HG02885 (cell line): ENCODE results near the gene TP53I3.
A peak's percentile ranks its signal among the peaks of the same experiment; 100 is the strongest.
"Not testable (repeated sequence)": the region's sequence is repeated elsewhere in the genome, so short reads cannot be mapped to it uniquely, and the experiment has no call there.

Source experiments
- ATAC-seq: cut with Tn5 transposase; IDR thresholded peaks from one replicate; pipeline ENCODE4 v1.9.1; 2021; ENCODE audit warnings: mild to moderate bottlenecking; ENCODE audit not compliant: unreplicated experiment, poor library complexity

Gene TP53I3

GRCh38 chr2:24084386-24085199 is at the start of gene TP53I3:
Gene TP53I3, minus strand, starts transcription at chr2:24084834. Its CDS starts 508 bp downstream, at chr2:24084326.
- peak; percentile 82 for ATAC-seq

GRCh38 chr2:24132543-24132942 is 47.9 kb upstream of the TP53I3 start:
- ATAC-seq: no peak

- ATAC-seq: no peak
These were observed 41.3 kb upstream of the TP53I3 start for GRCh38 chr2:24125956-24126355.

- ATAC-seq: peak; percentile 9
These were observed 39.4 kb upstream of the TP53I3 start for GRCh38 chr2:24123922-24124580.

- ATAC-seq: peak; percentile 90
These were observed 38.7 kb upstream of the TP53I3 start, which contains the start of the genes FAM228B and PFN4 for GRCh38 chr2:24123195-24123921. Gene FAM228B, plus strand, starts transcription at chr2:24123469. Its CDS starts 893 bp downstream, at chr2:24124362. Gene PFN4, minus strand, starts transcription at chr2:24123334. Its CDS starts 799 bp downstream, at chr2:24122535.

GRCh38 chr2:24122366-24123194 is 37.9 kb upstream of the TP53I3 start:
- ATAC-seq: no peak

GRCh38 chr2:24121469-24121868 is 36.8 kb upstream of the TP53I3 start:
- no peak for ATAC-seq

GRCh38 chr2:24121066-24121465 is 36.4 kb upstream of the TP53I3 start:
- ATAC-seq: no peak

- no peak for ATAC-seq
These were observed 33.3 kb upstream of the TP53I3 start for GRCh38 chr2:24117902-24118301.

- ATAC-seq: no peak
These were observed 30.4 kb upstream of the TP53I3 start for GRCh38 chr2:24115057-24115456.

GRCh38 chr2:24111407-24111901 is 26.8 kb upstream of the TP53I3 start:
- no peak for ATAC-seq

- ATAC-seq: no peak
These were observed 26.1 kb upstream of the TP53I3 start for GRCh38 chr2:24110660-24111303.

- not testable (repeated sequence) for ATAC-seq
These were observed 24.8 kb upstream of the TP53I3 start for GRCh38 chr2:24109431-24109830.

- no peak for ATAC-seq
These were observed 22.7 kb upstream of the TP53I3 start for GRCh38 chr2:24107336-24107735.

GRCh38 chr2:24106786-24107185 is 22.2 kb upstream of the TP53I3 start:
- ATAC-seq: no peak

- no peak for ATAC-seq
These were observed 21.2 kb upstream of the TP53I3 start for GRCh38 chr2:24105816-24106215.

- no peak for ATAC-seq
These were observed 20.3 kb upstream of the TP53I3 start for GRCh38 chr2:24104906-24105305.

- ATAC-seq: no peak
These were observed 19.5 kb upstream of the TP53I3 start for GRCh38 chr2:24104110-24104650.

GRCh38 chr2:24102677-24103076 is 18.0 kb upstream of the TP53I3 start:
- no peak for ATAC-seq
